Motor neuron (in vitro differentiated cells): ENCODE measurements around the gene USP2. TPM values are rescaled to one million over a fixed set of nuclear protein-coding genes. Genes with fewer than 3 reads are reported as not detected.

Source experiments
- ATAC-seq, 8 experiments: fragments of 200-7000 bp; cut with Tn5 transposase; replicated peaks in 6 of 8; 2 replicates each; pipeline ENCODE4 v1.8.0; 2021; ENCODE audit warnings: mild to moderate bottlenecking in 8 of 8, moderate library complexity in 8 of 8
- H3K27ac ChIP-seq, 2 donors: fragments of 250-450 bp; sonication (Bioruptor Pico); 2 replicates each; pipeline ENCODE4 v1.9.0; 2021; ENCODE audit warnings: antibody characterized with exemption in 2 of 2, mild to moderate bottlenecking in 2 of 2, moderate library complexity in 1 of 2
- H3K4me1 ChIP-seq, 2 donors: fragments of 250-450 bp; sonication (Bioruptor Pico); replicated peaks in 1 of 2; 2 replicates each; pipeline ENCODE4 v1.6.1; 2021; ENCODE audit warnings: antibody characterized with exemption in 2 of 2, mild to moderate bottlenecking in 2 of 2, moderate library complexity in 1 of 2
- H3K4me3 ChIP-seq, 5 donors: fragments of 250-450 bp; sonication (Bioruptor Pico); 2 replicates each; pipeline ENCODE4 v1.9.0; 2021; ENCODE audit warnings: antibody characterized with exemption in 5 of 5, mild to moderate bottlenecking in 5 of 5, moderate library complexity in 4 of 5
- WGBS, 10 experiments: fragments of 450-650 bp; shearing (Covaris generic); methylation state at CpG; one replicate each; pipeline ENCODE4 v1.0.0; 2022; 5-methylcytosine and 5-hydroxymethylcytosine counted together
- in situ Hi-C, 9 experiments: fragments of 400-800 bp; cut with MboI; loops; one replicate each; pipeline ENCODE4 v1.15.0; 2021; ENCODE audit warnings: low sequenced_read_pairs in 9 of 9, low pct_unique_long_range_greater_than_20kb in 2 of 9; ENCODE audit not compliant: unreplicated experiment in 9 of 9
- total RNA-seq, 8 experiments: library from RNA; unstranded; fragments of 300-600 nt; gene quantifications; 2 replicates each; pipeline versions ENCODE4 v1.2.3 to v1.2.4, GENCODE V29; 2022

The USP2 gene
- total RNA-seq, 8 experiments from 2014 or later = 1.1 to 15.2 (median 2.6) TPM

- Histone ChIP-seq H3K27ac (peak overlapping the region in 1 of 2 donors; percentile 35), H3K4me1 (peaks cover 33 to 48% of the 10 kb centered on the region in 2 donors), H3K4me3 (no peak overlapping the region)
- in situ Hi-C loops = loop anchor here in 1 of 9 experiments (10.0 kb wide), 1 partner anchor 113 kb away; no protein-coding TSS in a partner anchor
- ATAC-seq = peak in 1 of 8 experiments; percentile 5
- WGBS, 10 experiments = 70 to 100% (median 78%) methylated on average over 3 to 7 of the region's 11 CpGs; no CpG with 5 or more reads in 2 of the 10 experiments
Measured at GRCh38 chr11:119361941-119362725, 19.4 kb downstream of the USP2 start.

DNA sequence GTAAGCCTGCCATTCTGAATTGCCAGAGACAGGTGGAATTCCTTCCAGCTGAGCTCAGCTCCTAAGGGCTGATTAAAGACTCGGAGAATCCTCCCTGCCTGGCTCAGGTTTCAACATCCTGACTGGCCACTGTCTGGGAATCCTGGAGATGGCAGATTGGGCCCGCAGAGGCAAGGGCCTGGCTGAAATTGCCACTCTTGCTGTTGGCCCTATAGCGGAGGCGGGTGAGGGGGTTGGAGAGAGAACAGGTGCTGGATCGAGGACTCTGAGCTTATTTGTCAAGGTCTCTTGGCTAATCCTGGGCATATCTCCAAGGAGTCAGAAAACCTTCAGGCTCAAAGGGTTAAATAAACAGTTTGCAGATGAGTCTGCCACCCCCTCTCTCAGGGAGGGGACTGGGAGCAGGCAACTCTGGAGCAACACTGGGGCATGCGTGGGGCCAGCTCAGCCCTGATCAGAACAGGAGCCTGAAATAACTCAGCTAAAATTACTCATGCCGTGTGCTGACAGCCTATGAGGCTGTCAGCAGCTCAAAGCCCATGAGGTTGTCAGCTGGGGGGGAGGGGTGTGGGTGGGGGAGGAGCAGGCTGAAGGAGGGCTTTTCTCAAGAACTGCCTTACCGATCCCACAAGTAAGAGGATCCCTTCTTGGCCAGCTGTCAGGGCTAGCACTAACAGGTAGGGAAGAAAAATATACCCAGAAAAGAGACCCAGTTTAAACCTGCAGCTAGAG lies 20.3 kb downstream of the USP2 start:
- H3K27ac ChIP-seq = peak overlapping the region; percentile 6 to 55
- ATAC-seq = peak; percentile 58 to 88 (median 86)
- in situ Hi-C loops = loop anchor here in 1 of 9 experiments (10.0 kb wide), 1 partner anchor 114 kb away; no protein-coding TSS in a partner anchor
- no peak overlapping the region for H3K4me3 ChIP-seq
- 0 to 50% (median 24%) methylated on average over 1 to 4 of the region's 8 CpGs; no CpG with 5 or more reads in 3 of the 10 experiments for WGBS, 10 experiments
- H3K4me1 ChIP-seq = peaks cover 30 to 50% of the 10 kb centered on the region in 2 donors

DNA sequence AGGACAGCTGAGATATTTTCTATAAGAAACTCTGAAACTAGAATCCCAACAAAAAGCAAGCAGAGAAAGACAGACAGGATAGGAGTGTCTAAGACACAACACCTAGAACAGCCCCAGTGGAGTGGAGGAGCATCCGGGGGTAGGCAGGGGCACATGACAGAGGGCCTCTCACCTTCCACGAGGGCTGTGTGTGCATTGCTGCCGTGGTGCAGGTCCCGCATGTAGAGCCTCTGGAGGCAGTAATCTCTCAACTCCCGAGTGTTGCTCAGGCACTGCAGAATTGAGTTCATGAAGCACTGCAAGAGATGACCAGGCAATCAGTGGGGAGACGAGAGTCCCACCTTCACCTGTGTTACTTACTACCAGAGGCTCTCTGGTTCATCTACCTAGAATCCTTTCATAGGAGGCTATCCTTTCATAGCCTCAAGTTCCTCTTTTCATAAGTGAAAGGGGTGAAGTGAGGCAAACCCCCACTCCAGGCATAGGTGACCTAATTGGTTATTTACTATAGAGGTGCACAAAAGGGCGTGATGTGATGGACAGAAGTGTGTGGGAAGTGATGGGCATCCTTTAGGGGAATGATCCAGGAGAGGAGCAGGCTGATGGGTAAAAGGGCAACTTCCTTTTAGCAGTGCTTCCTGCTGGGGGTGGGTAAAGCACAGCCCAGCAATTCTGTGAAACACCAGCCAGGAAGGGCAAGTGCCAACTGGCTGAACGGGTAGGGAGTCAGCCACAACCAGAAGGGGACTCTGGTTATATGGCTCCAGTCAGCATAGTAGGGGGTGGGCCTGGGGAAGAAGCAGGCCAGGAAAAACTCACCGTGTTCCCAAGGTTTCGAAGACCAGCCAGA lies 21.9 kb downstream of the USP2 start:
- ATAC-seq = no peak
- Histone ChIP-seq H3K27ac (no peak overlapping the region), H3K4me3 (no peak overlapping the region), H3K4me1 (peaks cover 30 to 53% of the 10 kb centered on the region in 2 donors)
- WGBS, 10 experiments = 60 to 100% (median 89%) methylated on average over 1 to 6 of the region's 10 CpGs; no CpG with 5 or more reads in 2 of the 10 experiments
- in situ Hi-C loops = loop anchor here in 3 of 9 experiments (10.0 kb wide), 2 partner anchors 105 to 115 kb away; no protein-coding TSS in a partner anchor

- whole genome bisulfite sequencing, 10 experiments = 80% methylated on average over 1 of the region's 13 CpGs; no CpG with 5 or more reads in 8 of the 10 experiments
- peaks cover 27 to 48% of the 10 kb centered on the region in 2 donors for H3K4me1 ChIP-seq
- in situ Hi-C loops = loop anchor here in 2 of 9 experiments (10.0 kb wide), 2 partner anchors 108 to 118 kb away; no protein-coding TSS in a partner anchor
- peak overlapping the region in 4 of 5 donors; percentile 20 to 26 (median 26) for H3K4me3 ChIP-seq
- ATAC-seq = no peak
- no peak overlapping the region for H3K27ac ChIP-seq
Measured at GRCh38 chr11:119357074-119357473, 24.4 kb downstream of the USP2 start.

DNA sequence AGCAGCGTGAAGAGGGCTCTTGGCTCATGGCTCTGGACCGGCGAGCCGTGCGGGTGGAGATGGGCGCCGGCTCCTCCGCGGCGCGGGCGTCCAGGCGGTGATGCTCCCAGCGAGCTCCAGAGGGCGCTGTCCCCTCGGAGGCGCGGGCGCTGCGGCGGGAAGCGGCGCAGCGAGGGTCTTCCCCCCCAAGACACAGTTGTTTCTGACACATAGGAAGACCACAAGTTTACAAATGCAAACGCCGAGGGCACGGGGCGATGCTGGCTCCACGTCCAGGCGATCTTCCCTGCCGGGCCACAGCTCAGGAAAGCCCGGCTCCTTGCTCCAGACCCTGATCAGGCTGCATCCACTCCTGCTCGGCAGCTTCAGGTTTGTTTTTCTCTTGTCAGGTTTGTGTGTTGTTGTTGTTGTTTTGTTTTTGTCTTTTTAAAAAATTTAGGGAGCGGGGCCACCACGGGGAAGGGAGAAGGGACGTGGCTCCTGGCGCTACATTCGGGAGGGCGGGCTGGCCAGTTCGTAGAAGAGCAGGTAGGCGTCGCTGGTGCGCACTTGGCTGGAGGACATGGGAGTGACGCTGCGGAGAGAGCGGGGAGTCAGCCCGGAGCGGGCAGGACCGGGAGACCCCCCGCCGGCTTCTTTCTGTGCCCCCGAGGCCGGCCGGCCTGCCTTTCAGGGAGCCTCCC lies 25.0 kb downstream of the USP2 start:
- peaks cover 21 to 47% of the 10 kb centered on the region in 2 donors for H3K4me1 ChIP-seq
- 0 to 10% (median 1%) methylated on average over 2 to 19 of the region's 54 CpGs; no CpG with 5 or more reads in 2 of the 10 experiments for WGBS, 10 experiments
- peak; percentile 55 to 81 (median 71) for ATAC-seq
- H3K4me3 ChIP-seq = peak overlapping the region; percentile 15 to 26 (median 25)
- no peak overlapping the region for H3K27ac ChIP-seq
- in situ Hi-C loops = loop anchor here in 2 of 9 experiments (10.0 kb wide), 2 partner anchors 108 to 118 kb away; no protein-coding TSS in a partner anchor

DNA sequence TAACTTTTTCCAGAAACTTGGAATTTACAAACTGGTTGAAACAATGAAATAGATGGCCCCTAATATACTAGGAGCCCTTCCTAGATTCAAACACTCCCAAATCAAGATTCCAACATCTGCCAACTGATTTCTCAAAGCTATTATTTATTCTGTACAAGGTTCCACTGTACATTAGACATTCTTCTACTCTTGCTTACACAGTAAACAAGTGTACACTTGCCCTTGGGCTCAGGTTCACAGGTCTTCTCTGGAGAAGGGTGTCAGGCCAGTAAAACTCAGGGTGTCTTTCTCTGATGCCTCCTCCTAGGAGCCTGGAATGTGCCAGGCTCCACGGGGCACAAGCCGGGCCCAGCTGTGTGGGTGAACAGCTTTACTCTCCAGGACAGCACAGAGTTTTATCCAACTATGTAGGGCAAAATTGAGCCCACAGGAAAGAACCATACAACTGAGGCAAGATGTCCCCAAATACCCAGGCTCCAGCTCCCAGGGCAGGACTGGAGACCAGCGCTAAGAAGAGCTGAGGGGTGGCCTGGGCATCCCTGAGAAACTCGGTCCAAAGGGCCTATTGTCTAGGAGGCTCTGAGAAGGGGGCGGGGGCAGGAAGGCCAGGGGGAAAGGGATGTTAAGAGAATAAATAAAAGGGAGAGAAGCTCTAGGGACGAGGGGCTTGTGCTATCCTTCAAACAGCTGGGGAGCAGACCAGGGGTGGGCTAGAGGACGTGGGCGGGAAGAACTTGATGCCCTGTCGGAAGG lies 26.2 kb downstream of the USP2 start:
- 24 to 100% (median 58%) methylated on average over 1 to 3 of the region's 9 CpGs; no CpG with 5 or more reads in 6 of the 10 experiments for WGBS, 10 experiments
- H3K4me3 ChIP-seq = no peak overlapping the region
- H3K4me1 ChIP-seq = peaks cover 13 to 37% of the 10 kb centered on the region in 2 donors
- in situ Hi-C loops = loop anchor here in 2 of 9 experiments (10.0 kb wide), 2 partner anchors 110 to 120 kb away; no protein-coding TSS in a partner anchor
- ATAC-seq = no peak
- no peak overlapping the region for H3K27ac ChIP-seq

GRCh38 chr11:119352857-119353260 lies 28.6 kb downstream of the USP2 start:
- Histone ChIP-seq H3K4me3 (no peak overlapping the region), H3K4me1 (peaks cover 13 to 37% of the 10 kb centered on the region in 2 donors), H3K27ac (no peak overlapping the region)
- WGBS, 10 experiments = 0 to 33% (median 14%) methylated on average over 1 to 3 of the region's 4 CpGs; no CpG with 5 or more reads in 1 of the 10 experiments
- ATAC-seq = peak; percentile 15 to 86 (median 72)
- in situ Hi-C loops = loop anchor here in 2 of 9 experiments (10.0 kb wide), 2 partner anchors 112 to 122 kb away; no protein-coding TSS in a partner anchor

DNA sequence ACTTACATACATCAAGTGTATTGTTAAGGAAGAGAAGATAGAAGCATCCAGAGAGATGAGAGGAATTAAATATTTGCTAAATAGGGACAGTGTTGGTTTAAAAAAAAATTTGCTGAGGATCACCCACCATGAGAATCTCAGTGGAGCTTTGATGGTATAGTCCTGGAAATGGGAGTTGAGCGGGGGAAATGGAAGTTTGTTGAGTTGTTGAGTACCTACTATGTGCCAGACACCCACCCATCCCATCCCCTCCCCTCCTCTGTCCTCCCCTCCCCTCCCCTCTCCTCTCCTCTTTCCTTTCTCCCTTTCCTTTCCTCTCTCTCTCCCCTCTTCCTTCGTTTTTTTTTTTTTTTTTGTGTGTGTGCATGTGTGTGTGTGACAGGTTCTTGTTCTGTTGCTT lies 30.3 kb downstream of the USP2 start:
- no peak overlapping the region for H3K4me3 ChIP-seq
- in situ Hi-C loops = loop anchor here in 2 of 9 experiments (10.0 kb wide), 2 partner anchors 114 to 124 kb away; no protein-coding TSS in a partner anchor
- ATAC-seq = no peak
- H3K4me1 ChIP-seq = peaks cover 13 to 33% of the 10 kb centered on the region in 2 donors
- 0 to 50% (median 0%) methylated on average over 1 to 2 of the region's 2 CpGs; no CpG with 5 or more reads in 7 of the 10 experiments for WGBS, 10 experiments
- H3K27ac ChIP-seq = no peak overlapping the region

- ATAC-seq = peak in 1 of 8 experiments; percentile 7
- in situ Hi-C loops = loop anchor here in 2 of 9 experiments (10.0 kb wide), 2 partner anchors 114 to 124 kb away; no protein-coding TSS in a partner anchor
- Histone ChIP-seq H3K4me1 (peaks cover 13 to 24% of the 10 kb centered on the region in 2 donors), H3K27ac (no peak overlapping the region), H3K4me3 (no peak overlapping the region)
- WGBS, 10 experiments = 69 to 100% (median 80%) methylated on average over 1 to 2 of the region's 6 CpGs; no CpG with 5 or more reads in 5 of the 10 experiments
Measured at GRCh38 chr11:119350302-119350701, 31.2 kb downstream of the USP2 start.

DNA sequence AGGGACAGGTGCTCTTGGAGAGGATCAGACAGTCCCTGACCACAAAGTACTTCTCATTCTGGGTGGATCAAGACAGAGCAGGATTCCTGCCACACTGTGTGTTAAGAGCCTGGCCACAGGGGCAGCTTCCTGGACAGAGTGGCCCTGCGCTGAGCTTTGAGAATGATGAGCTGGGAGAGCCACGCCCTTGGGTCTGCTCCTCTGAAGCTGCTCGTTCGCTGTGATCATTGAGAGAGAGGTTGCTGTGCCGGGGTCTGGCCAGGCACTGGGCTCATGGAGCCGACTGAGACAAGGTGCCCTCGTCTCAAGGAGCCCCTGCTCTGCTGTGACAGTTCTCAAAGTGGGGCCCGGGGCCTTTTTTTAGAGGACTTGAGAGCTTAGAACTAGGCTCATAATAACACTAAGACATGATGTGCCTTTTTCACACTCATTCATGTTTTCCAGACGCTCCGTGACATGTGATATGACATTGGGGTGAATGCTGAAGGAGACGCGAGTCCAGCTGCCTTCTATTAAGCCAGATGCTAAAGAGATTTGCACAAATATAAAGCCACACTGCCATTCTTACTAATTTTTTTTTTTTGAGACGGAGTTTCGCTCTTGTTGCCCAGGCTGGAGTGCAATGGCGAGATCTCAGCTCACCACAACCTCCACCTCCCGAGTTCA lies 33.4 kb downstream of the USP2 start:
- ATAC-seq = peak in 4 of 8 experiments; percentile 15 to 66 (median 54)
- 0 to 90% (median 59%) methylated on average over 1 to 14 of the region's 16 CpGs; no CpG with 5 or more reads in 2 of the 10 experiments for WGBS, 10 experiments
- no peak overlapping the region for H3K27ac ChIP-seq
- peaks cover 6 to 12% of the 10 kb centered on the region in 2 donors for H3K4me1 ChIP-seq
- in situ Hi-C loops = loop anchor here in 1 of 9 experiments (25.0 kb wide), 1 partner anchor 236 kb away; the partner anchor contains the start of genes C2CD2L, DPAGT1 and HINFP
- H3K4me3 ChIP-seq = no peak overlapping the region
